Measurements from ENCODE around the gene ABTB1. TPM values are rescaled to one million over a fixed set of nuclear protein-coding genes. Genes with fewer than 3 reads are reported as not detected.

The ABTB1 gene
- total RNA-seq, 1 donor from 2014 or later: 42.0 TPM

- no peaks in the 10 kb centered on the region for H3K27me3 Mint-ChIP-seq
- TF ChIP-seq, protein P1, sequence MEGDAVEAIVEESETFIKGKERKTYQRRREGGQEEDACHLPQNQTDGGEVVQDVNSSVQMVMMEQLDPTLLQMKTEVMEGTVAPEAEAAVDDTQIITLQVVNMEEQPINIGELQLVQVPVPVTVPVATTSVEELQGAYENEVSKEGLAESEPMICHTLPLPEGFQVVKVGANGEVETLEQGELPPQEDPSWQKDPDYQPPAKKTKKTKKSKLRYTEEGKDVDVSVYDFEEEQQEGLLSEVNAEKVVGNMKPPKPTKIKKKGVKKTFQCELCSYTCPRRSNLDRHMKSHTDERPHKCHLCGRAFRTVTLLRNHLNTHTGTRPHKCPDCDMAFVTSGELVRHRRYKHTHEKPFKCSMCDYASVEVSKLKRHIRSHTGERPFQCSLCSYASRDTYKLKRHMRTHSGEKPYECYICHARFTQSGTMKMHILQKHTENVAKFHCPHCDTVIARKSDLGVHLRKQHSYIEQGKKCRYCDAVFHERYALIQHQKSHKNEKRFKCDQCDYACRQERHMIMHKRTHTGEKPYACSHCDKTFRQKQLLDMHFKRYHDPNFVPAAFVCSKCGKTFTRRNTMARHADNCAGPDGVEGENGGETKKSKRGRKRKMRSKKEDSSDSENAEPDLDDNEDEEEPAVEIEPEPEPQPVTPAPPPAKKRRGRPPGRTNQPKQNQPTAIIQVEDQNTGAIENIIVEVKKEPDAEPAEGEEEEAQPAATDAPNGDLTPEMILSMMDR (IDR thresholded peaks at IDR 0.05): no peak
- intact Hi-C loops (cut with micrococcal nuclease): loop anchor here (5.0 kb wide), 1 partner anchor 353 kb away; the partner anchor contains the start of gene SEC61A1
- no peak overlapping the region for H3K27ac Mint-ChIP-seq
- POLR2A ChIA-PET: interaction anchor here (1.9 kb wide), 1 partner anchor 56 kb away, joined by 4 read pairs; no protein-coding TSS in a partner anchor
- H3K4me1 Mint-ChIP-seq: peaks cover 18% of the 10 kb centered on the region
- DNase-seq (no peak), ATAC-seq (ENCODE audit: low read depth) (no peak)
- H3K36me3 Mint-ChIP-seq (ENCODE audit: low read depth): no peaks in the 10 kb centered on the region
- H3K9me3 Mint-ChIP-seq: peaks cover 2% of the 10 kb centered on the region
- CTCF ChIA-PET: interaction anchor here (0.7 kb wide), 1 partner anchor 58 kb away, joined by 3 read pairs; no protein-coding TSS in a partner anchor
- no peak overlapping the region for H3K4me3 Mint-ChIP-seq
These were observed 26.1 kb downstream of the ABTB1 start for GRCh38 chr3:127698691-127699415.

GRCh38 chr3:127699416-127700300 is 26.9 kb downstream of the ABTB1 start:
- Mint-ChIP-seq H3K4me3 (no peak overlapping the region), H3K4me1 (peaks cover 22% of the 10 kb centered on the region), H3K27me3 (no peaks in the 10 kb centered on the region), H3K27ac (no peak overlapping the region), H3K36me3 (ENCODE audit: low read depth) (no peaks in the 10 kb centered on the region), H3K9me3 (peaks cover 5% of the 10 kb centered on the region)
- intact Hi-C loops (cut with micrococcal nuclease): loop anchor here (5.0 kb wide), 1 partner anchor 353 kb away; the partner anchor contains the start of gene SEC61A1
- CTCF ChIA-PET: interaction anchor here (0.7 kb wide), 1 partner anchor 58 kb away, joined by 3 read pairs; no protein-coding TSS in a partner anchor
- ATAC-seq (ENCODE audit: low read depth): no peak
- POLR2A ChIA-PET: interaction anchor here (1.9 kb wide), 1 partner anchor 56 kb away, joined by 4 read pairs; no protein-coding TSS in a partner anchor
- DNase-seq: no peak
- TF ChIP-seq, protein P1 (IDR thresholded peaks at IDR 0.05): no peak

DNA sequence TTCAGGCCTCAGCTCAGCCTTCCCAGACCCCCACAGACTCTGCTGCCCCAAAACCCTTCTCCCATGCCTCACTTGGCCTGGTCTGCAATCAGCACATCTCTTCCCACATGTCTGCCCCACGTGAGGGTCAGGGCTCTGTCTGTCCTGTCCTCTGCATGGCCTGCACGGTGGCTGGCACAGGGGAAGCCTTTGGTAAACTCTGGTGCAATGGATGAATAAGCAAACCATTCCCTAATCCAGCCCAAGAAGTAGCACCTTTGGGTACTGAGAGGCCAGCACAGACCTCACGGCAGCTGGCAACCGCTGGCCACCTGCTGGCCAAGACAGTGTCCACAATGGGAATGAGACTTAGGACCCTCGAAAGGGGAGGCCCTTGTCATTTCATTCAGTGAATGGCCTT is 27.7 kb downstream of the ABTB1 start:
- Mint-ChIP-seq H3K36me3 (ENCODE audit: low read depth) (no peaks in the 10 kb centered on the region), H3K9me3 (peaks cover 8% of the 10 kb centered on the region), H3K27ac (no peak overlapping the region), H3K4me1 (peaks cover 22% of the 10 kb centered on the region), H3K4me3 (no peak overlapping the region), H3K27me3 (no peaks in the 10 kb centered on the region)
- ChIA-PET POLR2A (no interaction called here), CTCF (no interaction called here)
- TF ChIP-seq, protein P1 (IDR thresholded peaks at IDR 0.05): no peak
- DNase-seq (no peak), ATAC-seq (ENCODE audit: low read depth) (no peak)
- intact Hi-C loops (cut with micrococcal nuclease): no loop called here

DNA sequence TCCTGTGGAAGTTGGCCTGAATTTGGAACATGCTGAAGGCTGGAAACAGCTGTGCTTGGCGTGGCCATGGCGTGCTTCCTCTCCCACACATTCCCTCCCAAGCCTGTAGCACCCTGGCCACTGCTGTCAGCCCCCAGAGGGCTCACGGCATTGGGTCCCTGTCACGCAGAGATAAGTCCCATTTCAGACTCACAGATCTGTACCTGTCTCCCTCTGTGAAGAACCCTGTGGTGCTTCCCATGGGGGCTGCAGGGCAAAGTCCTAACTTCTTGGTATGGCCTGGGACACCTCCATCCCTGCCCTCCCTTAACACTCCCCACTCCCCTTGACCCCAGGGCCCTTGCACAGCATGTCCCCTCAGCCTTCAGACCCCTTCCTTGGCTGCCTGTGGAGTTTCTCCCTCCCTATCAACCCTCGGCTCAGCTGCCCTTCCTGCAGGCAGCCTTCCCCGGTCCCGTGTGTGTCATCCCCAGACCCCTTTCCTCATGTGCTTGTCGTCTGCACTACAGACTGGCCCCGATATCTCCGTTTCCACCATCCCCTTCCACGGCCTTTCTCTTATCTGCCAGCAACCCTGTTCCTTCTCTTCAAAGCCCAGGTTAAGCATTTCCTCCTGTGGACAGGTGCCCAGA is 28.6 kb downstream of the ABTB1 start:
- ChIA-PET CTCF (no interaction called here), POLR2A (interaction anchor here (0.5 kb wide), 1 partner anchor 22 kb away, joined by 4 read pairs; no protein-coding TSS in a partner anchor)
- H3K27me3 Mint-ChIP-seq: no peaks in the 10 kb centered on the region
- H3K27ac Mint-ChIP-seq: no peak overlapping the region
- peaks cover 22% of the 10 kb centered on the region for H3K4me1 Mint-ChIP-seq
- no peak for DNase-seq
- H3K36me3 Mint-ChIP-seq (ENCODE audit: low read depth): no peaks in the 10 kb centered on the region
- TF ChIP-seq, protein P1 (IDR thresholded peaks at IDR 0.05): no peak
- ATAC-seq (ENCODE audit: low read depth): no peak
- H3K4me3 Mint-ChIP-seq: no peak overlapping the region
- intact Hi-C loops (cut with micrococcal nuclease): no loop called here
- H3K9me3 Mint-ChIP-seq: peaks cover 8% of the 10 kb centered on the region

Data from activated B cell treated with CpG ODN at 0.5 μM for 24 hours (primary cell).